Rectal smooth muscle tissue (tissue), 1 donor: Measurements from ENCODE around the gene PRSS21.

ENCODE experiments used
- H3K27ac ChIP-seq: one replicate; pipeline ENCODE4 v1.7.0; 2013; ENCODE audit warnings: low read depth, low read length, inconsistent platforms
- H3K27me3 ChIP-seq: one replicate; pipeline ENCODE4 v1.7.0; 2013; ENCODE audit warnings: low read length; ENCODE audit not compliant: control insufficient read depth, insufficient read depth
- H3K36me3 ChIP-seq: one replicate; pipeline ENCODE4 v1.7.0; 2013; ENCODE audit warnings: low read length; ENCODE audit not compliant: control insufficient read depth, insufficient read depth
- H3K4me1 ChIP-seq: one replicate; pipeline ENCODE4 v1.7.0; 2013; ENCODE audit warnings: low read length; ENCODE audit not compliant: control insufficient read depth, insufficient read depth
- H3K4me3 ChIP-seq: one replicate; pipeline ENCODE4 v1.7.0; 2013; ENCODE audit warnings: low read length
- H3K9ac ChIP-seq: one replicate; pipeline ENCODE4 v1.7.0; 2013; ENCODE audit warnings: low read length

The PRSS21 gene

GRCh38 chr16:2799205-2799858, 17.7 kb upstream of the PRSS21 start:
- no peak overlapping the region for H3K27ac ChIP-seq
- no peaks in the 10 kb centered on the region for H3K36me3 ChIP-seq
- H3K27me3 ChIP-seq, result no peaks in the 10 kb centered on the region

GRCh38 chr16:2799859-2800226, 17.2 kb upstream of the PRSS21 start:
- Histone ChIP-seq H3K9ac (no peak overlapping the region), H3K36me3 (no peaks in the 10 kb centered on the region), H3K27ac (no peak overlapping the region), H3K4me1 (no peaks in the 10 kb centered on the region), H3K4me3 (no peak overlapping the region), H3K27me3 (no peaks in the 10 kb centered on the region)

More at GRCh38 chr16:2799205-2799858, 17.7 kb upstream of the PRSS21 start:
- H3K9ac ChIP-seq, result no peak overlapping the region
- H3K4me3 ChIP-seq, result no peak overlapping the region
- no peaks in the 10 kb centered on the region for H3K4me1 ChIP-seq

DNA sequence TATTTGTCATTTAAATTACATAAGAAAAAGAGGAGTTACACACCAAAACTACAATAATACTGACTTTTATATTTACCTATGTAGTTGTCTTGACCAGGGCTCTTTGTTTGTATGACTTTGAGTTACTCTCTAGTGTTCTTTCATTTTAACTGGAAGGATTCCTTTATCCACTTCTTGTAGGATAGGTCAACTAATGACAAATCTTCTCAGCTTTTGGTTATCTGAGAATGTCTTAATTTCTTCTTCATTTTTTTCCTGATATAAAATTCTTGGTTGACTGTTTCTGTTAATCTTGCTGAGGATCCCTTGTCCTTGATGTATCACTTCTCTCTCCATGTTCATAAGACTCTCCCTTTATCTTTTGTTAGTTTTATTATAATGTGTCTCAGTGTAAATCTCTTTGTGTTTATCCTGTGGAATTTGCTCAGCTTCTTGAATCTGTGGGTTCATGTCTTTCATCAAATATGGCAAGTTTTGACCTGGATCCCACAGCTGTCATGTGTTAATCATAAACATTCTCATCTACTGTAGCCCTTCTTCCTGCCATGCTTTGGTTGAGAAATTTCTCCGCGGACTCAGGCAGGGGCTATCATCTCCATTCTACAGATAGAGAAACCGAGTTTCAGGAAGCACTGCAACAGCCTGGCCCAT, 13.4 kb upstream of the PRSS21 start:
- H3K4me3 ChIP-seq, result no peak overlapping the region
- H3K36me3 ChIP-seq, result no peaks in the 10 kb centered on the region
- H3K9ac ChIP-seq, result no peak overlapping the region
- H3K27ac ChIP-seq, result no peak overlapping the region
- no peaks in the 10 kb centered on the region for H3K4me1 ChIP-seq
- H3K27me3 ChIP-seq, result no peaks in the 10 kb centered on the region

- no peaks in the 10 kb centered on the region for H3K4me1 ChIP-seq
These were observed 12.3 kb upstream of the PRSS21 start for GRCh38 chr16:2804728-2805127.

DNA sequence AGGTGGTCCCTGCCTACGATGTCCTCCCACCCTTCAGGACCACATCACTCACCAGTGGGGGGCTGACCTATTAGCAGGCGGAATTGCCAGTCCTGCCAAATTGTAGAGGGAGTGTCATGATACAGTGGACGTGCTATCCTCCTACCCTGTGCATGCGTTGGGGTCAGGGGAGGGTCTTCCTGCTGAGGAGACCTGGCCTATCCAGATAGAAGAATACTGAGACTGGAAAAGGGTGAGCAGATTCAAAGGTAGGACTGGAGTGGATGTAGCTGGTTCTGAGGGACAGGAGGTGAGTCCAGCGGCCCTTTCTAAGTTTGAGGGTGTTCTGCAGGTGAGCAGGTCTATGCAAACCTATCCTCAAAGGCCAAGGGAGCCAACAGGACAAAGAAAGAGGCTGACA, 10.8 kb upstream of the PRSS21 start:
- H3K9ac ChIP-seq, result no peak overlapping the region
- no peaks in the 10 kb centered on the region for H3K27me3 ChIP-seq

More at GRCh38 chr16:2804728-2805127, 12.3 kb upstream of the PRSS21 start:
- Histone ChIP-seq H3K27me3 (no peaks in the 10 kb centered on the region), H3K27ac (no peak overlapping the region), H3K4me3 (no peak overlapping the region), H3K36me3 (no peaks in the 10 kb centered on the region), H3K9ac (no peak overlapping the region)

GRCh38 chr16:2808181-2808580, 8.9 kb upstream of the PRSS21 start:
- H3K27ac ChIP-seq, result no peak overlapping the region
- no peak overlapping the region for H3K9ac ChIP-seq
- no peaks in the 10 kb centered on the region for H3K4me1 ChIP-seq
- peaks cover 2% of the 10 kb centered on the region for H3K27me3 ChIP-seq
- H3K4me3 ChIP-seq, result no peak overlapping the region
- no peaks in the 10 kb centered on the region for H3K36me3 ChIP-seq

More for the DNA sequence above, 10.8 kb upstream of the PRSS21 start:
- Histone ChIP-seq H3K27ac (no peak overlapping the region), H3K36me3 (no peaks in the 10 kb centered on the region), H3K4me3 (no peak overlapping the region), H3K4me1 (no peaks in the 10 kb centered on the region)

- H3K27ac ChIP-seq, result no peak overlapping the region
- H3K4me1 ChIP-seq, result no peaks in the 10 kb centered on the region
- no peak overlapping the region for H3K4me3 ChIP-seq
- H3K9ac ChIP-seq, result no peak overlapping the region
- peaks cover 2% of the 10 kb centered on the region for H3K27me3 ChIP-seq
- H3K36me3 ChIP-seq, result no peaks in the 10 kb centered on the region
These were observed 7.8 kb upstream of the PRSS21 start for GRCh38 chr16:2809149-2809760.

DNA sequence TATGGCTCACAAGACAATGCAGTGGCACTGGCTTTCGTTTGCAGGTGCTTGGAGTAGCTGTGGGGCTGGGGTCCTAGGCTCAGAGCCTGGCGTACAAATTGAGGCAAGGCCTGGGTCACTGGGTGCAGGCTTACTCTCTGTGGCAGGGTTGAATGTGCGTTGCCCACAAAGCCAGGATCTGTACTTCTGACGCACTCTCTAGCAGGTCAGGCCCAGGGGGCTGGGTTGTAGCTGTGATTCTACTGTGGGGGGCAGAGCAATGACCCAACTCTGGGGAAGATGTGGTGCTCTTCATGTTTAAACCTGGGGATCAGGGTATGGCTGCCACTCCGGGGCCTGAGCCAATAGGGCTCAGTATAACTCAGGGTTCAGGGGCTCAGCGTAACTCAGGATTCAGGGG, 6.4 kb upstream of the PRSS21 start:
- H3K27ac ChIP-seq, result no peak overlapping the region
- no peaks in the 10 kb centered on the region for H3K4me1 ChIP-seq
- H3K9ac ChIP-seq, result no peak overlapping the region
- H3K36me3 ChIP-seq, result no peaks in the 10 kb centered on the region
- H3K4me3 ChIP-seq, result no peak overlapping the region
- H3K27me3 ChIP-seq, result peaks cover 2% of the 10 kb centered on the region

- H3K9ac ChIP-seq, result no peak overlapping the region
- no peak overlapping the region for H3K27ac ChIP-seq
- H3K36me3 ChIP-seq, result no peaks in the 10 kb centered on the region
- no peak overlapping the region for H3K4me3 ChIP-seq
- H3K27me3 ChIP-seq, result peaks cover 2% of the 10 kb centered on the region
- H3K4me1 ChIP-seq, result no peaks in the 10 kb centered on the region
These were observed 5.2 kb upstream of the PRSS21 start for GRCh38 chr16:2811703-2812471.

- no peaks in the 10 kb centered on the region for H3K36me3 ChIP-seq
- no peak overlapping the region for H3K9ac ChIP-seq
- H3K27ac ChIP-seq, result no peak overlapping the region
- H3K27me3 ChIP-seq, result peaks cover 2% of the 10 kb centered on the region
- no peak overlapping the region for H3K4me3 ChIP-seq
- no peaks in the 10 kb centered on the region for H3K4me1 ChIP-seq
These were observed 3.2 kb upstream of the PRSS21 start for GRCh38 chr16:2813771-2814221.

DNA sequence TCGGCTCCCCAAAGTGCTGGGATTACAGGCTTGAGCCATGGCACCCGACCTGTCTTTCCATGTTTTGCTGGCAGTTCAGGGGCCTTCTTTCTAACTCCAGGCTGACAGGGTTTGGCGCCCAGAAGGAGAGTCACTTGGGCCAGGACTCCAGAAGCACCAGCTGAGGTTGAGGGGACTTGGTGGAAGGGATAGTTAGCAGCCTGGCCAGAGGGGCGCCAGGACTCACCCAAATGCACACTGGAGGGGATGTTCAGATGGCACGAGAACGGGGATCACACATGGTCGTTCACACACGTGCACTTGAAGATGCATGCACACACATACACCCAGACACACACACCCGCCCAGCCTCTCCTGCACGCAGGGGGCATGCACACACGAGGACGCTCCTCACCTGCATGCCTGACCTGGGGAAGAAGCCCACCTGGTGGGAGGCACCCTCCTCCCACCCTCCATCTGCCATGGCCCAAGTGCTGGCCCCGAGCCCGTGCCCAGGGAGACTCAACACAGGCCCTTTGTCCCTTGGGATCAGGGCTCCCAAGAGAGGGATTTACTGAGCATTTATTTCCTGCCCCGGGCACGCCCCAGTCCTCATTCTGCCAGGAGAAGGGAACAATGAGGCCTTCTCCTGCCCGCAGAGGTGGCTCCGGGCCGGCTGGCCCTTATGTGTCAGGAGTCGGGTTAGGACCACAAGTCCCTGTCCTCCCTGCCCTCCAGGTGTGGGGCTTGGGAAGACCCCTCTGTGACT, 2.3 kb upstream of the PRSS21 start:
- no peak overlapping the region for H3K9ac ChIP-seq
- H3K36me3 ChIP-seq, result no peaks in the 10 kb centered on the region
- no peak overlapping the region for H3K4me3 ChIP-seq
- H3K4me1 ChIP-seq, result no peaks in the 10 kb centered on the region
- peaks cover 2% of the 10 kb centered on the region for H3K27me3 ChIP-seq
- H3K27ac ChIP-seq, result no peak overlapping the region

DNA sequence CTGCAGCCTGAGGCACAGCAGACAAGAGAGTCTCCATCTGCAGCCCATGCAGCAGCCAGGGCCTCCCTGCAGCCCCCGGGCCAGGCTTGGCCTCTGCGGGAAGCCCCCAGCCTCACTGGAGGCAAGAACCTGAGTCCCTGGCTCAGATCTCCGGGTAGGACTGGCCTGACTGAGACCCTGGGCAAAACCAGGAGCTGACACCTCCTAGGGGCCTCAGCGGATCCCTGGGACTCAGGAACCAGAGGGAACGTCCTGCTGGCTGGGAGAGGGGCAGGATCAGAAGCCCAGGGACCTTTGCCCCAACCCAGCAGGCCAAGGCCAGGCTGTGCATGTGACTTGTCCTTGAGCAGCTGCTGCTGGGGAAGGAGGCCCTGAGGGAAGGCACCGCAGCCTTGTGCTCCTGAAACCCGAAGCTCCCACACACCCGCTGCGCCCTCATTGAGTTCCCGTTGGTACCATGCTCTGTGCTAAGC, 1.7 kb upstream of the PRSS21 start:
- Histone ChIP-seq H3K9ac (no peak overlapping the region), H3K4me1 (no peaks in the 10 kb centered on the region), H3K4me3 (no peak overlapping the region), H3K36me3 (no peaks in the 10 kb centered on the region), H3K27ac (no peak overlapping the region), H3K27me3 (peaks cover 2% of the 10 kb centered on the region)
